Measurements from ENCODE around the gene PPIP5K2.

GRCh38 chr5:103247118-103247517, 127.0 kb downstream of the PPIP5K2 start:
- TF ChIP-seq CTCF (conservative IDR thresholded peaks at IDR 0.05 in 1 of 2, IDR thresholded peaks at IDR 0.05 in 1 of 2; ENCODE audit: extremely low read depth in 1 of 2, insufficient read depth in 1 of 2, low read depth in 1 of 2, low read length in 2 of 2) (no peak), EZH2 (IDR thresholded peaks at IDR 0.05; ENCODE audit: borderline replicate concordance, low read length) (no peak)

Measured in mammary epithelial cell (primary cell).